ENCODE measurements around the gene ALX4. TPM values are rescaled to one million over a fixed set of nuclear protein-coding genes. Genes with fewer than 3 reads are reported as not detected.

Gene ALX4
- total RNA-seq, 3 donors from 2014 or later (not counting 1 experiment from before 2014, with no cell fraction given) = not detected

GRCh38 chr11:44236296-44236695 lies 73.6 kb downstream of the ALX4 start:
- no peak for DNase-seq
- no peak overlapping the region for H3K4me3 ChIP-seq (ENCODE audit: low read length)
- no peak overlapping the region for H3K27ac ChIP-seq (ENCODE audit: low read length)
- H3K4me1 Mint-ChIP-seq = no peaks in the 10 kb centered on the region
- H3K4me1 ChIP-seq (ENCODE audit: control insufficient read depth, insufficient read depth, low read length) = no peaks in the 10 kb centered on the region
- no peak overlapping the region for H3K27ac Mint-ChIP-seq
- no peaks in the 10 kb centered on the region for H3K9me3 ChIP-seq (ENCODE audit: control insufficient read depth, insufficient read depth, low read length)
- H3K4me3 Mint-ChIP-seq = no peak overlapping the region
- TF ChIP-seq CTCF (IDR thresholded peaks at IDR 0.05) = no peak
- intact Hi-C loops (cut with micrococcal nuclease) = no loop called here
- H3K9me3 Mint-ChIP-seq = no peaks in the 10 kb centered on the region
- H3K27me3 Mint-ChIP-seq (ENCODE audit: low read depth in 2 of 2) = no peaks in the 10 kb centered on the region
- H3K36me3 ChIP-seq (ENCODE audit: control insufficient read depth, insufficient read depth, low read length) = peaks cover 7% of the 10 kb centered on the region
- H3K36me3 Mint-ChIP-seq = no peaks in the 10 kb centered on the region
- H3K27me3 ChIP-seq (ENCODE audit: control insufficient read depth, insufficient read depth, low read length) = no peaks in the 10 kb centered on the region
- no peak for ATAC-seq
- WGBS (ENCODE audit: insufficient coverage) = 97% methylated on average over 2 of the region's 2 CpGs

DNA sequence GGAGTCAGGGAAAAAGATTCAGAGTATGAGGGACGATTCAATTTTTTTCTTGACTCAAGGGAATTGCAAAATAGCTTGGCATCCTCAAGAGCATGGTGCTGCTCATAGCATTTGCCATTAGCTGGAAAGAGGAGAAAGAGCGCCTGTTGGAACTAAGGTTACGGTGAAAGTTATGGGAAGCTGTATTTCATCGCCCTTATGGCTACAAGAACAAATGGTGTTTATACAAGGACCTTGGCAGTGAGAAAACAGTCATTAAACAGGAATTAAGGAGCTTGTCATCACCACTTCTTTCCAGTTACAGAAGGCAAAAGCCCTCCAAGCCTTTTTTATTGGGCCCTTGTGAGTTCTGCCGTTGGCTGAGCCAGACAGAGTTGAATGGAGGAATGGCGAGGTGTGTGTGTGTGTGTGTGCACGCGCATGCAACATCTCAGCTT lies 74.2 kb downstream of the ALX4 start:
- no peak overlapping the region for H3K27ac Mint-ChIP-seq
- 95% methylated on average over 5 of the region's 8 CpGs for WGBS (ENCODE audit: insufficient coverage)
- intact Hi-C loops (cut with micrococcal nuclease) = no loop called here
- no peaks in the 10 kb centered on the region for H3K4me1 Mint-ChIP-seq
- no peaks in the 10 kb centered on the region for H3K36me3 Mint-ChIP-seq
- no peak for TF ChIP-seq CTCF (IDR thresholded peaks at IDR 0.05)
- H3K4me1 ChIP-seq (ENCODE audit: control insufficient read depth, insufficient read depth, low read length) = no peaks in the 10 kb centered on the region
- H3K4me3 ChIP-seq (ENCODE audit: low read length) = no peak overlapping the region
- H3K27me3 ChIP-seq (ENCODE audit: control insufficient read depth, insufficient read depth, low read length) = no peaks in the 10 kb centered on the region
- ATAC-seq (no peak), DNase-seq (no peak)
- no peak overlapping the region for H3K4me3 Mint-ChIP-seq
- H3K27me3 Mint-ChIP-seq (ENCODE audit: low read depth in 2 of 2) = no peaks in the 10 kb centered on the region
- H3K27ac ChIP-seq (ENCODE audit: low read length) = no peak overlapping the region
- H3K9me3 Mint-ChIP-seq = no peaks in the 10 kb centered on the region
- peaks cover 7% of the 10 kb centered on the region for H3K36me3 ChIP-seq (ENCODE audit: control insufficient read depth, insufficient read depth, low read length)
- no peaks in the 10 kb centered on the region for H3K9me3 ChIP-seq (ENCODE audit: control insufficient read depth, insufficient read depth, low read length)

DNA sequence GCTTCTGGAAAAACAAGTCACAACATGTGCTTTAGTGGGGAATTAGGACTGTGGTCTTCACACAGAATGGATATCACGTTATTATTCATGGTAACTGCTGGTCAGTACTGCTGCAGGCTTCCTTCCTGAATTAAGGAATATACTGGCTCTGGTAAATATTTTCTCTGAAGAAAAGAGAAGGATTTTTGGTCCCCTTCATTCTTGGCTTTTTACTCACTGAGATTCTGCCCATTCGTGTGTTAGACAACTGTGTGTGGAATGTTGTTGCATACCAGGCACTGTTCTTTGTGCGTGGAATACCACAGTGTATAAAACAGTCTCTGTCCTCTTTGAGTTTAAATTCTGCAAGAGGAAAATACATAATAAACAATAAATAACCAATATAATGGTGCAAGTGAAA lies 80.3 kb downstream of the ALX4 start:
- intact Hi-C loops (cut with micrococcal nuclease) = no loop called here
- no peak for ATAC-seq
- 100% methylated on average over 2 of the region's 3 CpGs for WGBS (ENCODE audit: insufficient coverage)
- no peak overlapping the region for H3K4me3 Mint-ChIP-seq
- no peaks in the 10 kb centered on the region for H3K36me3 Mint-ChIP-seq
- no peaks in the 10 kb centered on the region for H3K9me3 Mint-ChIP-seq
- Histone ChIP-seq H3K36me3 (ENCODE audit: control insufficient read depth, insufficient read depth, low read length) (no peaks in the 10 kb centered on the region), H3K27ac (ENCODE audit: low read length) (no peak overlapping the region), H3K9me3 (ENCODE audit: control insufficient read depth, insufficient read depth, low read length) (no peaks in the 10 kb centered on the region), H3K27me3 (ENCODE audit: control insufficient read depth, insufficient read depth, low read length) (no peaks in the 10 kb centered on the region), H3K4me1 (ENCODE audit: control insufficient read depth, insufficient read depth, low read length) (no peaks in the 10 kb centered on the region), H3K4me3 (ENCODE audit: low read length) (no peak overlapping the region)
- peaks cover 0 to 7% of the 10 kb centered on the region in 2 donors for H3K4me1 Mint-ChIP-seq
- no peak for TF ChIP-seq CTCF (IDR thresholded peaks at IDR 0.05)
- no peaks in the 10 kb centered on the region for H3K27me3 Mint-ChIP-seq (ENCODE audit: low read depth in 2 of 2)
- no peak overlapping the region for H3K27ac Mint-ChIP-seq
- DNase-seq = no peak

DNA sequence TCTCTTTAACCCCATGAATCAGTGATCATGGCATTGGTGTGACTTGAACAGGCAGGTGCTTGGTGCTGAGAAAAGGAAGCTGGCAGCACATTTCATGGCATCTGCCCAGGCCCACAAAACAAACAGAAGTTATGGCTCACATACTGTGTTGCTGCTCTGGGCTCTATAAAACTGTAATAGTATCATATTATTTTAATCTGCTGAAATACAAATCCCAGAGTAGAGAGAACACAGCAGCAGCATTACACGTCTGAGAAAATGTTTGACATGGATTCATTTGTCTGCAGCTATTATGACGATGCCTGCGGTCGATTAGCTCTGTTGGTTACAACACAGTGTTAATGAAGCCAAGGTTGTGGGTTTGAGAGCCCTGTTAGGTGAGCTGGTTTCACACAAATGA lies 80.8 kb downstream of the ALX4 start:
- H3K27me3 Mint-ChIP-seq (ENCODE audit: low read depth in 2 of 2) = no peaks in the 10 kb centered on the region
- ATAC-seq (no peak), DNase-seq (no peak)
- no peaks in the 10 kb centered on the region for H3K27me3 ChIP-seq (ENCODE audit: control insufficient read depth, insufficient read depth, low read length)
- no peak overlapping the region for H3K4me3 Mint-ChIP-seq
- H3K36me3 ChIP-seq (ENCODE audit: control insufficient read depth, insufficient read depth, low read length) = no peaks in the 10 kb centered on the region
- H3K9me3 ChIP-seq (ENCODE audit: control insufficient read depth, insufficient read depth, low read length) = no peaks in the 10 kb centered on the region
- no peak overlapping the region for H3K4me3 ChIP-seq (ENCODE audit: low read length)
- intact Hi-C loops (cut with micrococcal nuclease) = no loop called here
- no peaks in the 10 kb centered on the region for H3K9me3 Mint-ChIP-seq
- no peaks in the 10 kb centered on the region for H3K4me1 ChIP-seq (ENCODE audit: control insufficient read depth, insufficient read depth, low read length)
- H3K27ac ChIP-seq (ENCODE audit: low read length) = no peak overlapping the region
- no peak overlapping the region for H3K27ac Mint-ChIP-seq
- TF ChIP-seq CTCF (IDR thresholded peaks at IDR 0.05) = no peak
- WGBS (ENCODE audit: insufficient coverage) = 99% methylated on average over 4 of the region's 4 CpGs
- H3K36me3 Mint-ChIP-seq = no peaks in the 10 kb centered on the region
- H3K4me1 Mint-ChIP-seq = peaks cover 0 to 7% of the 10 kb centered on the region in 2 donors
